ENCODE data around the gene ADTRP.

The ADTRP gene

GRCh38 chr6:11769811-11770545 is 8.6 kb downstream of the ADTRP start:
- no peaks in the 10 kb centered on the region for H3K9me3 ChIP-seq
- H3K27me3 ChIP-seq: no peaks in the 10 kb centered on the region
- H3K36me3 ChIP-seq: no peaks in the 10 kb centered on the region
- no peak for TF ChIP-seq CTCF (IDR thresholded peaks at IDR 0.05)
- H3K4me1 ChIP-seq (ENCODE audit: control insufficient read depth in 1 of 2, insufficient read depth in 1 of 2, low read depth in 1 of 2, low read length in 1 of 2): no peaks in the 10 kb centered on the region
- no peak overlapping the region for H3K4me3 ChIP-seq (ENCODE audit: low read depth in 1 of 2, low read length in 1 of 2)
- no peak overlapping the region for H3K27ac ChIP-seq

GRCh38 chr6:11769244-11769643 is 9.4 kb downstream of the ADTRP start:
- no peak overlapping the region for H3K4me3 ChIP-seq (ENCODE audit: low read depth in 1 of 2, low read length in 1 of 2)
- no peaks in the 10 kb centered on the region for H3K36me3 ChIP-seq
- no peak overlapping the region for H3K27ac ChIP-seq

GRCh38 chr6:11767978-11768756 is 10.4 kb downstream of the ADTRP start:
- H3K27me3 ChIP-seq: no peaks in the 10 kb centered on the region
- H3K27ac ChIP-seq: no peak overlapping the region
- no peak for TF ChIP-seq CTCF (IDR thresholded peaks at IDR 0.05)
- no peak overlapping the region for H3K4me3 ChIP-seq (ENCODE audit: low read depth in 1 of 2, low read length in 1 of 2)
- H3K4me1 ChIP-seq (ENCODE audit: control insufficient read depth in 1 of 2, insufficient read depth in 1 of 2, low read depth in 1 of 2, low read length in 1 of 2): no peaks in the 10 kb centered on the region
- no peaks in the 10 kb centered on the region for H3K9me3 ChIP-seq
- no peaks in the 10 kb centered on the region for H3K36me3 ChIP-seq

More at GRCh38 chr6:11769244-11769643, 9.4 kb downstream of the ADTRP start:
- H3K4me1 ChIP-seq (ENCODE audit: control insufficient read depth in 1 of 2, insufficient read depth in 1 of 2, low read depth in 1 of 2, low read length in 1 of 2): no peaks in the 10 kb centered on the region
- H3K27me3 ChIP-seq: no peaks in the 10 kb centered on the region
- TF ChIP-seq CTCF (IDR thresholded peaks at IDR 0.05): no peak
- H3K9me3 ChIP-seq: no peaks in the 10 kb centered on the region

- no peak for TF ChIP-seq CTCF (IDR thresholded peaks at IDR 0.05)
- no peaks in the 10 kb centered on the region for H3K9me3 ChIP-seq
- no peaks in the 10 kb centered on the region for H3K4me1 ChIP-seq (ENCODE audit: control insufficient read depth in 1 of 2, insufficient read depth in 1 of 2, low read depth in 1 of 2, low read length in 1 of 2)
- H3K36me3 ChIP-seq: no peaks in the 10 kb centered on the region
- H3K27me3 ChIP-seq: no peaks in the 10 kb centered on the region
- H3K4me3 ChIP-seq (ENCODE audit: low read depth in 1 of 2, low read length in 1 of 2): no peak overlapping the region
- no peak overlapping the region for H3K27ac ChIP-seq
These were observed 11.1 kb downstream of the ADTRP start for GRCh38 chr6:11767458-11767857.

- Histone ChIP-seq H3K27ac (no peak overlapping the region), H3K4me3 (ENCODE audit: low read depth in 1 of 2, low read length in 1 of 2) (no peak overlapping the region), H3K4me1 (ENCODE audit: control insufficient read depth in 1 of 2, insufficient read depth in 1 of 2, low read depth in 1 of 2, low read length in 1 of 2) (no peaks in the 10 kb centered on the region), H3K27me3 (no peaks in the 10 kb centered on the region), H3K9me3 (no peaks in the 10 kb centered on the region), H3K36me3 (no peaks in the 10 kb centered on the region)
- no peak for TF ChIP-seq CTCF (IDR thresholded peaks at IDR 0.05)
These were observed 11.8 kb downstream of the ADTRP start for GRCh38 chr6:11766589-11767450.

Data from neutrophil (primary cell).